HepG2 (cell line): ENCODE measurements around the gene MTFR1L. TPM values are rescaled to one million over a fixed set of nuclear protein-coding genes. Genes with fewer than 3 reads are reported as not detected.

ENCODE experiments used
- CREM ChIP-seq, 2 experiments: sonication (generic) in 1 of 2; formaldehyde crosslinking in 1 of 2; IDR thresholded peaks; 2 replicates each; pipeline versions ENCODE4 v1.4.0 to v1.6.1; 2016 to 2020; ENCODE audit warnings: antibody characterized with exemption in 1 of 2, mild to moderate bottlenecking in 1 of 2, missing genetic modification reagents in 1 of 2
- KLF15 ChIP-seq: sonication (generic); formaldehyde crosslinking; IDR thresholded peaks from 2 replicates; pipeline ENCODE4 v1.8.1; 2023; ENCODE audit warnings: borderline replicate concordance, mild to moderate bottlenecking, inconsistent platforms, missing genetic modification reagents, mixed read lengths
- MED8 ChIP-seq: sonication (generic); formaldehyde crosslinking; IDR thresholded peaks from 2 replicates; pipeline ENCODE4 v1.8.1; 2023; ENCODE audit warnings: mild to moderate bottlenecking, missing genetic modification reagents; ENCODE audit not compliant: insufficient replicate concordance
- NONO ChIP-seq, 2 experiments: fragments of 450-650 bp in 1 of 2; sonication (generic) in 1 of 2; formaldehyde crosslinking in 1 of 2; IDR thresholded peaks in 1 of 2; conservative IDR thresholded peaks in 1 of 2; 2 replicates each; pipeline versions ENCODE4 v1.6.1 to v1.8.0; 2017 to 2022; ENCODE audit warnings: mild to moderate bottlenecking in 1 of 2, missing genetic modification reagents in 1 of 2, moderate library complexity in 1 of 2
- PCBP2 ChIP-seq: fragments of 200-400 bp; formaldehyde crosslinking; optimal IDR thresholded peaks from 2 replicates; pipeline ENCODE3; 2018; ENCODE audit warnings: low read length, low read depth; ENCODE audit not compliant: poor library complexity, severe bottlenecking
- REL ChIP-seq: sonication (generic); formaldehyde crosslinking; conservative IDR thresholded peaks from 2 replicates; pipeline ENCODE4 v1.8.0; 2022; ENCODE audit warnings: mild to moderate bottlenecking, missing genetic modification reagents, moderate library complexity
- REST ChIP-seq, 2 experiments: IDR thresholded peaks; 2 replicates each; pipeline ENCODE4 v1.6.1; 2011 to 2012; ENCODE audit warnings: low read length in 2 of 2, borderline replicate concordance in 1 of 2, low read depth in 1 of 2, mild to moderate bottlenecking in 1 of 2, moderate library complexity in 1 of 2
- SIN3B ChIP-seq: fragments of 150-350 bp; IDR thresholded peaks from 2 replicates; pipeline ENCODE4 v1.6.1; 2014; ENCODE audit warnings: low read length
- STAT5B ChIP-seq: sonication (generic); formaldehyde crosslinking; IDR thresholded peaks from 2 replicates; pipeline ENCODE4 v1.4.0; 2020; ENCODE audit warnings: missing genetic modification reagents
- ZBTB33 ChIP-seq: sonication (generic); formaldehyde crosslinking; IDR thresholded peaks from 2 replicates; pipeline ENCODE4 v1.4.0; 2020; ENCODE audit warnings: missing genetic modification reagents
- ZNF264 ChIP-seq: sonication (generic); formaldehyde crosslinking; IDR thresholded peaks from 2 replicates; pipeline ENCODE4 v1.4.0; 2020; ENCODE audit warnings: missing genetic modification reagents
- ZNF318 ChIP-seq: sonication (generic); formaldehyde crosslinking; IDR thresholded peaks from 2 replicates; pipeline ENCODE4 v1.4.0; 2020; ENCODE audit warnings: mild to moderate bottlenecking, missing genetic modification reagents
- ZNF441 ChIP-seq: sonication (generic); formaldehyde crosslinking; IDR thresholded peaks from 2 replicates; pipeline ENCODE4 v1.7.0; 2021; ENCODE audit warnings: missing genetic modification reagents, borderline replicate concordance
- ZNF781 ChIP-seq: sonication (generic); formaldehyde crosslinking; IDR thresholded peaks from 2 replicates; pipeline ENCODE4 v1.5.1; 2020; ENCODE audit warnings: borderline replicate concordance, mild to moderate bottlenecking, missing genetic modification reagents; ENCODE audit errors: not compliant biosample characterization
- polyA plus RNA-seq, 8 experiments: library from polyadenylated mRNA; depleted of rRNA in 3 of 8; stranded (reverse) in 7 of 8; unstranded in 1 of 8; fragments of >200 nt; fragmentation: Illumina TruSeq in 4 of 8; extraction: Trizol in 4 of 8; gene quantifications; 2 replicates each; pipeline versions ENCODE4 v1.2.1 to v1.2.3, GENCODE V29; 2011 to 2016; ENCODE audit warnings: low read depth in 4 of 8, missing spikeins in 1 of 8, mixed read lengths in 1 of 8; ENCODE audit not compliant: insufficient read depth in 1 of 8
- total RNA-seq, 5 experiments: library from RNA; depleted of rRNA; stranded (reverse); fragments of >200 nt; fragmentation: Illumina TruSeq; extraction: Trizol; gene quantifications; 2 replicates each; pipeline ENCODE4 v1.2.3, GENCODE V29; 2016; ENCODE audit warnings: low read depth in 1 of 5

MTFR1L gene
- total and polyA plus RNA-seq, 2 of the 13 experiments (the other 11 are each of a cell fraction or from before 2014, with no cell fraction given) = 38.0 to 55.7 TPM

DNA sequence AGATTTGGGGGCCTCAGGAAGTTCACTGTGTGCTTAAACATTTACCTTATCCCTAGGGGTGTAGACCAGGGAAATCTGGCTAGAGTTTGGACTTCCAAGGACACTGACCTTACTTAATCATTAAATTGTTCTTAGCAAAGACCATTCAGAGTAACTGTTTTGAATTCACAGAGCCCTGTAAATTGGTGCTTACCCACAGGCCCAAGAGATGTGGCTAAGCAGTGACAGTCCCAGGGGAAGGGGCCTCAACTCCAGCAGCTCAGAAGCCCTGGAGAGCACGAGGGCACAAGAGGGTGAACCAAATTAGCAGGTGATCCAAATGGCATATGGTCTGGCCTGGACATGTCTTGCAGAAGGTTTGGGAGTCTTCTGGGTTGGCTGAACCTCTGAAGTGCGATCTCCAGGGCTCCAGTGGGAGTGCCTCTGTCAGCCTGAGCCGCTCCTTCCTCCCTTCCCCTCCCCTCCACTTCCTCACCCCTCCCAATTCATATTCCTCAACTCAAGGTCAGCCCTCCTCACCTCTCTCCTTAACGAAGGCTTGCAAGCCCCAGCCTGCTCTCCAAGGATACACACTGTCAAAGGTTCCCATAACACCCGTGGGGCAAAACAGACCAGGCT is 51.4 kb downstream of the MTFR1L start (continued):
- no peak for TF ChIP-seq ZNF318 (CRISPR knock-in tag)
- no peak for TF ChIP-seq STAT5B
- TF ChIP-seq ZNF264 (CRISPR knock-in tag) = no peak
- TF ChIP-seq ZNF441 = no peak
- TF ChIP-seq ZNF781 (CRISPR knock-in tag) = no peak
- TF ChIP-seq REST (IDR thresholded peaks at IDR 0.05; ENCODE audit: borderline replicate concordance in 1 of 2, low read depth in 1 of 2, low read length in 2 of 2) = no peak
- peak; percentile 31; the same call in 1 of the 2 replicates for TF ChIP-seq CREM (IDR thresholded peaks at IDR 0.05)
- TF ChIP-seq CREM (CRISPR knock-in tag; IDR thresholded peaks at IDR 0.05) = no peak
- TF ChIP-seq REL (CRISPR knock-in tag) = no peak
- no peak for TF ChIP-seq ZBTB33 (CRISPR knock-in tag)
- no peak for TF ChIP-seq NONO (IDR thresholded peaks at IDR 0.05)
- TF ChIP-seq NONO (CRISPR knock-in tag; conservative IDR thresholded peaks at IDR 0.05) = 0 out of 2 replicates have a peak, but pooled peaks have one; percentile 52
- no peak for TF ChIP-seq KLF15 (CRISPR knock-in tag)
- TF ChIP-seq PCBP2 = no peak
- TF ChIP-seq MED8 = no peak
- no peak for TF ChIP-seq SIN3B
